GM21526 (cell line): ENCODE data around the gene USP54.

Experiments
- ATAC-seq: cut with Tn5 transposase; IDR thresholded peaks from one replicate; pipeline ENCODE4 v1.9.1; 2021; ENCODE audit warnings: moderate library complexity; ENCODE audit not compliant: unreplicated experiment, low FRiP score

The USP54 gene

GRCh38 chr10:73480158-73480557 lies 111.0 kb downstream of the USP54 start:
- no peak for ATAC-seq

GRCh38 chr10:73478636-73479035 lies 112.5 kb downstream of the USP54 start:
- ATAC-seq, result no peak

GRCh38 chr10:73471226-73471625 lies 119.9 kb downstream of the USP54 start:
- ATAC-seq, result no peak

GRCh38 chr10:73469579-73469978 lies 121.6 kb downstream of the USP54 start:
- ATAC-seq, result no peak

- no peak for ATAC-seq
Observed at GRCh38 chr10:73467206-73467605, 123.9 kb downstream of the USP54 start.

- ATAC-seq, result no peak
Observed at GRCh38 chr10:73465978-73466726, 125.0 kb downstream of the USP54 start.

- ATAC-seq, result no peak
Observed at GRCh38 chr10:73460897-73461296, 130.2 kb downstream of the USP54 start.

- no peak for ATAC-seq
Observed at GRCh38 chr10:73459683-73460314, 131.3 kb downstream of the USP54 start.

- no peak for ATAC-seq
Observed at GRCh38 chr10:73456187-73456890, 134.8 kb downstream of the USP54 start.

- ATAC-seq, result no peak
Observed at GRCh38 chr10:73449113-73449512, 142.0 kb downstream of the USP54 start.

GRCh38 chr10:73448384-73448783 lies 142.8 kb downstream of the USP54 start:
- ATAC-seq, result no peak
